IMR-90 (cell line): ENCODE data around the gene CDKAL1. TPM values are rescaled to one million over a fixed set of nuclear protein-coding genes. Genes with fewer than 3 reads are reported as not detected.

Experiments
- ATAC-seq: fragments of 200-7000 bp; cut with Tn5 transposase; 2 replicates; pipeline ENCODE4 v1.9.1; 2020; ENCODE audit warnings: low read depth, mild to moderate bottlenecking, moderate library complexity
- BruUV-seq: library from RNA; stranded (reverse); fragments of 400-500 nt; replicated peaks from 2 replicates; lab custom pipeline; 2021; lab: Mats Ljungman, UMichigan
- CTCF ChIA-PET: fragments of 300-600 bp; formaldehyde crosslinking; extraction: SDS; loops from one replicate; lab custom pipeline; 2021; ENCODE audit warnings: antibody characterized with exemption; lab: Yijun Ruan, JAX
- POLR2A ChIA-PET: fragments of 300-600 bp; sonication (Branson Sonifier 250); formaldehyde crosslinking; loops from one replicate; lab custom pipeline; 2022; ENCODE audit warnings: antibody characterized with exemption; ENCODE audit not compliant: unreplicated experiment; lab: Charles Lee
- DNase-seq: peaks from one replicate; pipeline ENCODE4 v3.0.0; 2013
- H2AFZ ChIP-seq: replicated peaks from 2 replicates; pipeline ENCODE3; 2013; ENCODE audit warnings: low read length, mild to moderate bottlenecking; ENCODE audit not compliant: poor library complexity
- H2AK5ac ChIP-seq: 2 replicates; pipeline ENCODE4 v1.6.1; 2013; ENCODE audit warnings: low read depth, low read length, inconsistent platforms
- H2AK9ac ChIP-seq: replicated peaks from 2 replicates; pipeline ENCODE3; 2013; ENCODE audit warnings: mild to moderate bottlenecking, low read depth, low read length, moderate library complexity; ENCODE audit not compliant: poor library complexity
- H2BK120ac ChIP-seq: 2 replicates; pipeline ENCODE4 v1.6.1; 2013; ENCODE audit warnings: low read depth, low read length, inconsistent platforms
- H2BK15ac ChIP-seq: 3 replicates; pipeline ENCODE4 v1.6.1; 2013; ENCODE audit warnings: low read depth, low read length, inconsistent platforms
- H2BK20ac ChIP-seq: 2 replicates; pipeline ENCODE4 v1.6.1; 2013; ENCODE audit warnings: low read depth, mild to moderate bottlenecking, inconsistent platforms, low read length, moderate library complexity
- H2BK5ac ChIP-seq: 2 replicates; pipeline ENCODE4 v1.6.1; 2013; ENCODE audit warnings: mild to moderate bottlenecking, low read depth, low read length, inconsistent platforms; ENCODE audit not compliant: poor library complexity, severe bottlenecking
- H3K14ac ChIP-seq: replicated peaks from 2 replicates; pipeline ENCODE4 v1.6.1; 2013; ENCODE audit warnings: low read depth, low read length, inconsistent platforms
- H3K18ac ChIP-seq: 2 replicates; pipeline ENCODE4 v1.6.1; 2013; ENCODE audit warnings: low read depth, low read length, control low read depth
- H3K23ac ChIP-seq: 2 replicates; pipeline ENCODE4 v1.6.1; 2013; ENCODE audit warnings: low read depth, low read length, inconsistent platforms
- H3K27ac ChIP-seq: 2 replicates; pipeline ENCODE4 v1.5.1; 2013; ENCODE audit warnings: mild to moderate bottlenecking, control low read depth, low read length; ENCODE audit not compliant: insufficient read depth
- H3K27me3 ChIP-seq: 2 replicates; pipeline ENCODE4 v1.6.1; 2013; ENCODE audit warnings: low read length; ENCODE audit not compliant: control insufficient read depth, insufficient read depth
- H3K36me3 ChIP-seq: 2 replicates; pipeline ENCODE4 v1.6.1; 2013; ENCODE audit warnings: low read length, mixed read lengths; ENCODE audit not compliant: control insufficient read depth, insufficient read depth
- H3K4ac ChIP-seq: 2 replicates; pipeline ENCODE4 v1.6.1; 2013; ENCODE audit warnings: low read depth, low read length, inconsistent platforms
- H3K4me1 ChIP-seq: 2 replicates; pipeline ENCODE4 v1.6.1; 2013; ENCODE audit warnings: low read length, mixed read lengths; ENCODE audit not compliant: control insufficient read depth, insufficient read depth
- H3K4me2 ChIP-seq: 2 replicates; pipeline ENCODE4 v1.6.1; 2013; ENCODE audit warnings: low read depth, mild to moderate bottlenecking, control low read depth, low read length, moderate library complexity
- H3K4me3 ChIP-seq: 2 replicates; pipeline ENCODE4 v1.5.1; 2013; ENCODE audit warnings: low read depth, mild to moderate bottlenecking, control low read depth, low read length, moderate library complexity; ENCODE audit not compliant: insufficient read depth
- H3K56ac ChIP-seq: 2 replicates; pipeline ENCODE4 v1.6.1; 2013; ENCODE audit warnings: low read length, inconsistent platforms; ENCODE audit not compliant: insufficient read depth; ENCODE audit errors: extremely low read depth
- H3K79me1 ChIP-seq, 2 experiments: 2 replicates each; pipeline ENCODE4 v1.6.1; 2013; ENCODE audit warnings: low read length in 2 of 2, inconsistent platforms in 1 of 2, low read depth in 1 of 2
- H3K9ac ChIP-seq: 2 replicates; pipeline ENCODE4 v1.6.1; 2013; ENCODE audit warnings: low read depth, low read length, control low read depth
- H3K9me1 ChIP-seq: 2 replicates; pipeline ENCODE4 v1.6.1; 2013; ENCODE audit warnings: low read length, inconsistent platforms; ENCODE audit not compliant: insufficient read depth
- H3K9me3 ChIP-seq: 2 replicates; pipeline ENCODE4 v1.6.1; 2013; ENCODE audit warnings: low read length; ENCODE audit not compliant: control insufficient read depth, insufficient read depth
- H4K20me1 ChIP-seq: 2 replicates; pipeline ENCODE4 v1.6.1; 2013; ENCODE audit warnings: low read length, inconsistent platforms; ENCODE audit not compliant: insufficient read depth
- H4K5ac ChIP-seq: 2 replicates; pipeline ENCODE4 v1.6.1; 2013; ENCODE audit warnings: mild to moderate bottlenecking, low read depth, low read length, control low read depth
- H4K8ac ChIP-seq, 2 experiments: 2 replicates each; pipeline ENCODE4 v1.6.1; 2013; ENCODE audit warnings: low read depth in 2 of 2, low read length in 2 of 2, control low read depth in 1 of 2, inconsistent platforms in 1 of 2
- H4K91ac ChIP-seq: 2 replicates; pipeline ENCODE4 v1.6.1; 2013; ENCODE audit warnings: low read depth, low read length, inconsistent platforms; ENCODE audit not compliant: insufficient read depth
- CEBPB ChIP-seq: IDR thresholded peaks from 2 replicates; pipeline ENCODE4 v1.6.1; 2012; ENCODE audit warnings: low read depth, low read length, improper control_type of control experiment
- CTCF ChIP-seq: conservative IDR thresholded peaks from 2 replicates; pipeline ENCODE4 v1.5.1; 2012; ENCODE audit warnings: mild to moderate bottlenecking, low read depth, low read length, improper control_type of control experiment
- MAFK ChIP-seq: IDR thresholded peaks from 2 replicates; pipeline ENCODE4 v1.6.1; 2012; ENCODE audit warnings: low read depth, low read length, improper control_type of control experiment
- RFX5 ChIP-seq: IDR thresholded peaks from 2 replicates; pipeline ENCODE4 v1.8.0; 2012; ENCODE audit warnings: low read depth, mild to moderate bottlenecking, low read length, moderate library complexity
- USF2 ChIP-seq: fragments of 150-350 bp; IDR thresholded peaks from 2 replicates; pipeline ENCODE4 v1.6.1; 2017; ENCODE audit warnings: mild to moderate bottlenecking, antibody characterized with exemption, low read length, low read depth
- WGBS, 2 experiments: methylation state at CpG; one replicate each; pipeline versions ENCODE4 v1.1.5 to v1.1.7; 2013; ENCODE audit warnings: missing lambda C conversion rate in 2 of 2; ENCODE audit not compliant: insufficient read length in 1 of 2; ENCODE audit errors: extremely low coverage in 2 of 2; 5-methylcytosine and 5-hydroxymethylcytosine counted together
- dilution Hi-C: fragments of 300-500 bp; cut with HindIII; formaldehyde crosslinking; loops from one replicate; pipeline ENCODE4 v1.14.3; 2018; ENCODE audit warnings: low sequenced_read_pairs; ENCODE audit not compliant: unreplicated experiment
- in situ Hi-C: fragments of 300-500 bp; cut with MboI; formaldehyde crosslinking; loops from 3 replicates; pipeline ENCODE4 v1.14.3; 2019; ENCODE audit warnings: low sequenced_read_pairs, inconsistent platforms, mixed read lengths
- intact Hi-C: fragments of 100-400 bp; cut with micrococcal nuclease; formaldehyde crosslinking; loops from 2 replicates; pipeline ENCODE4 v1.10.0; 2022
- polyA plus RNA-seq, 3 experiments: library from polyadenylated mRNA; depleted of rRNA; stranded (reverse); fragments of >200 nt; gene quantifications; 2 replicates each; pipeline ENCODE4 v1.2.3, GENCODE V29; 2012; ENCODE audit warnings: low replicate concordance in 1 of 3
- total RNA-seq: library from RNA; depleted of rRNA; stranded (reverse); fragments of >200 nt; gene quantifications from 2 replicates; pipeline ENCODE4 v1.2.3, GENCODE V29; 2012

The CDKAL1 gene
- total and polyA plus RNA-seq, 2 of the 4 experiments (the other 2 are of a cell fraction): 3.7 to 13.1 TPM

- dilution Hi-C loops: no loop called here
- CTCF ChIA-PET: no interaction called here
Observed at GRCh38 chr6:21046276-21046675, 512.0 kb downstream of the CDKAL1 start.

More at GRCh38 chr6:21046276-21046675, 512.0 kb downstream of the CDKAL1 start:
- POLR2A ChIA-PET: no interaction called here
- Histone ChIP-seq H2AK9ac (no peak overlapping the region), H4K91ac (no peak overlapping the region), H3K9ac (no peak overlapping the region), H3K4me2 (no peak overlapping the region), H3K9me1 (0 out of 2 replicates have a peak, but pooled peaks cover 3% of the 10 kb centered on the region), H3K18ac (no peak overlapping the region), H4K5ac (no peak overlapping the region), H2BK15ac (no peak overlapping the region), H3K56ac (no peak overlapping the region), H3K9me3 (no peaks in the 10 kb centered on the region), H3K14ac (no peak overlapping the region), H4K20me1 (no peaks in the 10 kb centered on the region), H3K27ac (no peak overlapping the region), H3K4me1 (no peaks in the 10 kb centered on the region), H3K4me3 (no peak overlapping the region), H3K79me1 (no peaks in the 10 kb centered on the region), H2BK5ac (no peak overlapping the region), H3K36me3 (no peaks in the 10 kb centered on the region), H3K23ac (no peak overlapping the region), H4K8ac (no peak overlapping the region), H2AFZ (no peak overlapping the region), H2BK120ac (no peak overlapping the region), H3K4ac (no peak overlapping the region), H3K27me3 (no peaks in the 10 kb centered on the region), H2AK5ac (no peak overlapping the region), H2BK20ac (no peak overlapping the region; the same call in 1 of the 2 replicates)
- intact Hi-C loops: no loop called here
- WGBS, 2 experiments: no CpG with 5 or more reads among the region's 6 CpGs
- DNase-seq: no peak
- TF ChIP-seq USF2 (no peak), MAFK (no peak), CEBPB (no peak), RFX5 (no peak), CTCF (no peak)
- BruUV-seq: no TSS peak
- peak; percentile 11; the same call in 1 of the 2 replicates for ATAC-seq
- in situ Hi-C loops: no loop called here
